GM23338 (cell line): ENCODE measurements around the gene TUBB4A. TPM values are rescaled to one million over a fixed set of nuclear protein-coding genes. Genes with fewer than 3 reads are reported as not detected.
A peak's percentile ranks its signal among the peaks of the same experiment; 100 is the strongest.

Experiments
- ATAC-seq: fragments of 200-7000 bp; cut with Tn5 transposase; 3 replicates; pipeline ENCODE4 v1.9.1; 2020
- DNase-seq: peaks from one replicate; pipeline ENCODE4 v3.0.0-alpha.2; 2015; ENCODE audit warnings: low spot score
- H2AFZ ChIP-seq: fragments of 200-600 bp; sonication (generic); 2 replicates; pipeline ENCODE4 v1.8.0; 2016; ENCODE audit warnings: antibody characterized with exemption, mild to moderate bottlenecking, moderate library complexity
- H3F3A ChIP-seq: fragments of 200-600 bp; sonication (generic); replicated peaks from 2 replicates; pipeline ENCODE4 v1.8.0; 2017; ENCODE audit warnings: antibody characterized with exemption, mixed run types, low read depth
- H3K27ac ChIP-seq: fragments of 200-600 bp; sonication (generic); 2 replicates; pipeline ENCODE4 v1.6.1; 2016; ENCODE audit warnings: low read depth
- H3K27me3 ChIP-seq: fragments of 200-600 bp; sonication (generic); 2 replicates; pipeline ENCODE4 v1.8.0; 2016; ENCODE audit warnings: mild to moderate bottlenecking, mixed run types, moderate library complexity; ENCODE audit not compliant: insufficient read depth
- H3K36me3 ChIP-seq: fragments of 200-600 bp; sonication (generic); 2 replicates; pipeline ENCODE4 v1.8.0; 2016; ENCODE audit warnings: mild to moderate bottlenecking; ENCODE audit not compliant: insufficient read depth
- H3K4me1 ChIP-seq: fragments of 200-600 bp; sonication (generic); 2 replicates; pipeline ENCODE4 v1.8.0; 2016; ENCODE audit warnings: mild to moderate bottlenecking, moderate library complexity; ENCODE audit not compliant: insufficient read depth
- H3K4me2 ChIP-seq: fragments of 200-600 bp; sonication (generic); 2 replicates; pipeline ENCODE4 v1.7.1; 2017; ENCODE audit warnings: mixed run types
- H3K4me3 ChIP-seq: fragments of 200-600 bp; sonication (generic); 2 replicates; pipeline ENCODE4 v1.6.1; 2016; ENCODE audit warnings: mixed run types
- H3K79me2 ChIP-seq: fragments of 200-600 bp; sonication (generic); replicated peaks from 2 replicates; pipeline ENCODE4 v1.8.0; 2017; ENCODE audit warnings: mild to moderate bottlenecking; ENCODE audit not compliant: insufficient read depth
- H3K9me2 ChIP-seq: fragments of 200-600 bp; sonication (generic); 2 replicates; pipeline ENCODE4 v1.8.0; 2017; ENCODE audit not compliant: insufficient read depth
- H4K20me1 ChIP-seq: fragments of 200-600 bp; sonication (generic); replicated peaks from 2 replicates; pipeline ENCODE4 v1.8.0; 2017; ENCODE audit warnings: mild to moderate bottlenecking; ENCODE audit not compliant: insufficient read depth
- H3K27ac Mint-ChIP-seq: 2 replicates; pipeline ENCODE4 v1.8.0; 2020; ENCODE audit warnings: inconsistent platforms, mild to moderate bottlenecking, moderate library complexity, mixed read lengths
- H3K27me3 Mint-ChIP-seq: 3 replicates; pipeline ENCODE4 v1.8.0; 2022; ENCODE audit warnings: low read depth, mild to moderate bottlenecking, moderate library complexity, mixed read lengths, inconsistent platforms; ENCODE audit not compliant: insufficient read depth, poor library complexity
- H3K36me3 Mint-ChIP-seq: 3 replicates; pipeline ENCODE4 v1.8.0; 2021; ENCODE audit warnings: low read depth, mild to moderate bottlenecking, inconsistent platforms, moderate library complexity, mixed read lengths
- H3K4me1 Mint-ChIP-seq: 3 replicates; pipeline ENCODE4 v1.8.0; 2020; ENCODE audit warnings: mild to moderate bottlenecking, inconsistent platforms, mixed read lengths
- H3K4me3 Mint-ChIP-seq: 3 replicates; pipeline ENCODE4 v1.8.0; 2021; ENCODE audit warnings: moderate library complexity, mild to moderate bottlenecking, inconsistent platforms, mixed read lengths
- H3K9me3 Mint-ChIP-seq: 3 replicates; pipeline ENCODE4 v1.8.0; 2020; ENCODE audit warnings: moderate library complexity, mild to moderate bottlenecking, inconsistent platforms, mixed read lengths
- CREB1 ChIP-seq: fragments of 250-450 bp; sonication (Bioruptor Pico); IDR thresholded peaks from 2 replicates; pipeline ENCODE4 v1.5.0; 2020; ENCODE audit warnings: low read depth, mild to moderate bottlenecking, moderate library complexity
- CTCF ChIP-seq, 2 experiments: fragments of 200-600 bp in 1 of 2; sonication (generic) in 1 of 2; conservative IDR thresholded peaks; 2 replicates each; pipeline versions ENCODE4 v1.5.1 to v1.6.1; 2016 to 2017; ENCODE audit warnings: antibody characterized with exemption in 2 of 2, low read depth in 2 of 2, mild to moderate bottlenecking in 2 of 2, moderate library complexity in 1 of 2
- ETS1 ChIP-seq: IDR thresholded peaks from 2 replicates; pipeline ENCODE4 v1.6.1; 2016; ENCODE audit warnings: antibody characterized with exemption
- EZH2 ChIP-seq: fragments of 200-600 bp; sonication (generic); IDR thresholded peaks from one replicate; pipeline ENCODE4 v1.8.0; 2017; ENCODE audit warnings: antibody characterized with exemption, mild to moderate bottlenecking, low read depth; ENCODE audit not compliant: unreplicated experiment
- EZH2phosphoT487 ChIP-seq: fragments of 200-600 bp; sonication (generic); IDR thresholded peaks from one replicate; pipeline ENCODE4 v1.8.1; 2018; ENCODE audit warnings: antibody characterized with exemption; ENCODE audit not compliant: unreplicated experiment
- JUNB ChIP-seq: IDR thresholded peaks from one replicate; pipeline ENCODE4 v1.6.1; 2016; ENCODE audit warnings: antibody characterized with exemption; ENCODE audit not compliant: unreplicated experiment
- NANOG ChIP-seq: IDR thresholded peaks from 2 replicates; pipeline ENCODE4 v1.6.1; 2016; ENCODE audit warnings: antibody characterized with exemption, borderline replicate concordance
- POLR2AphosphoS5 ChIP-seq: IDR thresholded peaks from 2 replicates; pipeline ENCODE4 v1.6.1; 2016; ENCODE audit warnings: antibody characterized with exemption, low read depth
- REST ChIP-seq: IDR thresholded peaks from one replicate; pipeline ENCODE4 v1.6.1; 2018; ENCODE audit warnings: antibody characterized with exemption; ENCODE audit not compliant: unreplicated experiment
- STAT1 ChIP-seq: IDR thresholded peaks from one replicate; pipeline ENCODE4 v1.6.1; 2016; ENCODE audit warnings: antibody characterized with exemption; ENCODE audit not compliant: unreplicated experiment
- ZNF114 ChIP-seq: fragments of 250-450 bp; sonication (Bioruptor Pico); IDR thresholded peaks from 2 replicates; pipeline ENCODE4 v1.5.0; 2020; ENCODE audit warnings: mild to moderate bottlenecking, moderate library complexity
- ZNF331 ChIP-seq: fragments of 250-450 bp; sonication (Bioruptor Pico); IDR thresholded peaks from 2 replicates; pipeline ENCODE4 v1.5.0; 2020; ENCODE audit warnings: low read depth, mild to moderate bottlenecking, moderate library complexity
- ZNF462 ChIP-seq: fragments of 250-450 bp; sonication (Bioruptor Pico); IDR thresholded peaks from 2 replicates; pipeline ENCODE4 v1.5.0; 2020; ENCODE audit warnings: mild to moderate bottlenecking, moderate library complexity
- polyA plus RNA-seq: library from polyadenylated mRNA; unstranded; fragments of >200 nt; fragmentation: Nextera tagmentation; extraction: Ambion mirVana; gene quantifications from 2 replicates; pipeline ENCODE4 v1.2.1, GENCODE V29; 2016
- total RNA-seq: library from RNA; depleted of rRNA; stranded (reverse); fragments of >200 nt; shearing (Covaris generic); gene quantifications from 2 replicates; pipeline ENCODE4 v1.2.3, GENCODE V29; 2014

Gene TUBB4A
- total and polyA plus RNA-seq, 2 experiments from 2014 or later = 32.9 to 41.7 TPM

GRCh38 chr19:6522712-6523111 is 20.6 kb upstream of the TUBB4A start:
- Histone ChIP-seq H3F3A (no peaks in the 10 kb centered on the region), H2AFZ (peak overlapping the region; percentile 80; the same call in 1 of the 2 replicates), H3K27ac (no peak overlapping the region), H3K36me3 (no peaks in the 10 kb centered on the region), H3K4me3 (no peak overlapping the region), H4K20me1 (no peaks in the 10 kb centered on the region), H3K4me1 (no peaks in the 10 kb centered on the region), H3K27me3 (no peaks in the 10 kb centered on the region), H3K4me2 (no peak overlapping the region), H3K9me2 (no peaks in the 10 kb centered on the region), H3K79me2 (no peaks in the 10 kb centered on the region)
- DNase-seq = no peak
- peaks cover 2% of the 10 kb centered on the region; the same call in 2 of the 3 replicates for H3K36me3 Mint-ChIP-seq
- H3K27ac Mint-ChIP-seq = no peak overlapping the region
- H3K4me1 Mint-ChIP-seq = no peaks in the 10 kb centered on the region
- TF ChIP-seq EZH2 (no peak), JUNB (no peak), ETS1 (no peak), EZH2phosphoT487 (no peak), POLR2AphosphoS5 (no peak), CTCF (conservative IDR thresholded peaks at IDR 0.05; ENCODE audit: low read depth in 2 of 2) (no peak), CREB1 (CRISPR knock-in tag) (no peak), ZNF462 (CRISPR knock-in tag) (no peak), STAT1 (no peak), ZNF114 (CRISPR knock-in tag) (no peak), ZNF331 (CRISPR knock-in tag) (no peak), NANOG (no peak), REST (no peak)
- H3K9me3 Mint-ChIP-seq = peaks cover 29% of the 10 kb centered on the region
- ATAC-seq = no peak
- H3K4me3 Mint-ChIP-seq = no peak overlapping the region
- peaks cover 7% of the 10 kb centered on the region for H3K27me3 Mint-ChIP-seq
